A673 (cell line): Measurements from ENCODE around the gene ZSCAN5C. TPM values are rescaled to one million over a fixed set of nuclear protein-coding genes. Genes with fewer than 3 reads are reported as not detected.

Experiments
- BruUV-seq: library from RNA; stranded (reverse); fragments of 400-500 nt; replicated peaks from 2 replicates; lab custom pipeline; 2021; lab: Mats Ljungman, UMichigan
- CTCF ChIA-PET: fragments of 300-600 bp; sonication (Branson Sonifier 250); formaldehyde crosslinking; loops from one replicate; lab custom pipeline; 2022; ENCODE audit warnings: antibody characterized with exemption; lab: Charles Lee
- POLR2A ChIA-PET: fragments of 300-600 bp; sonication (Branson Sonifier 250); formaldehyde crosslinking; loops from one replicate; lab custom pipeline; 2022; ENCODE audit warnings: antibody characterized with exemption; ENCODE audit not compliant: low non-redundant PET; lab: Charles Lee
- DNase-seq: peaks from one replicate; pipeline ENCODE4 v3.0.0-alpha.2; 2015; ENCODE audit warnings: low spot score
- H3K27ac ChIP-seq: fragments of 200-600 bp; sonication (generic); 2 replicates; pipeline ENCODE4 v1.5.1; 2016; ENCODE audit warnings: mixed run types, low read depth, mild to moderate bottlenecking, mixed read lengths, antibody characterized with exemption, low read length; ENCODE audit not compliant: poor library complexity, severe bottlenecking
- H3K27me3 ChIP-seq: fragments of 200-600 bp; sonication (generic); replicated peaks from 2 replicates; pipeline ENCODE4 v1.6.1; 2017; ENCODE audit warnings: mixed run types, low read depth, mild to moderate bottlenecking, mixed read lengths, antibody characterized with exemption, low read length; ENCODE audit not compliant: insufficient read depth, poor library complexity
- H3K36me3 ChIP-seq: fragments of 200-600 bp; sonication (generic); 2 replicates; pipeline ENCODE4 v1.6.1; 2016; ENCODE audit warnings: mixed run types, mild to moderate bottlenecking, mixed read lengths, antibody characterized with exemption, low read length; ENCODE audit not compliant: insufficient read depth, poor library complexity, severe bottlenecking
- H3K4me1 ChIP-seq: fragments of 200-600 bp; sonication (generic); 2 replicates; pipeline ENCODE4 v1.6.1; 2017; ENCODE audit warnings: mixed run types, mild to moderate bottlenecking, mixed read lengths, antibody characterized with exemption, low read length; ENCODE audit not compliant: insufficient read depth, poor library complexity, severe bottlenecking
- H3K4me3 ChIP-seq: fragments of 200-600 bp; sonication (generic); 2 replicates; pipeline ENCODE4 v1.5.1; 2016; ENCODE audit warnings: low read depth, mixed run types, mild to moderate bottlenecking, mixed read lengths, low read length; ENCODE audit not compliant: poor library complexity, severe bottlenecking
- H3K9me3 ChIP-seq: fragments of 200-600 bp; sonication (generic); 2 replicates; pipeline ENCODE4 v1.6.1; 2016; ENCODE audit warnings: mixed run types, low read depth, mild to moderate bottlenecking, mixed read lengths, antibody characterized with exemption, low read length; ENCODE audit not compliant: poor library complexity, severe bottlenecking
- CTCF ChIP-seq: fragments of 300-800, 200-600 bp; sonication (generic); conservative IDR thresholded peaks from 2 replicates; pipeline ENCODE4 v1.5.1; 2017; ENCODE audit warnings: low read depth, mild to moderate bottlenecking, antibody characterized with exemption, low read length, moderate library complexity, mixed read lengths
- EZH2 ChIP-seq: fragments of 200-600 bp; sonication (generic); IDR thresholded peaks from 2 replicates; pipeline ENCODE4 v1.6.1; 2017; ENCODE audit warnings: borderline replicate concordance, low read depth, mild to moderate bottlenecking, mixed read lengths, antibody characterized with exemption, low read length; ENCODE audit not compliant: poor library complexity, severe bottlenecking
- intact Hi-C: fragments of 100-400 bp; cut with micrococcal nuclease; formaldehyde crosslinking; loops from one replicate; pipeline ENCODE4 v1.10.0; 2022; ENCODE audit not compliant: unreplicated experiment
- total RNA-seq: library from RNA; stranded (reverse); gene quantifications from 2 replicates; pipeline ENCODE4 v1.2.3, GENCODE V29; 2021

ZSCAN5C gene
- total RNA-seq, 1 experiment from 2014 or later, result not detected

- CTCF ChIA-PET, result no interaction called here
- no peaks in the 10 kb centered on the region for H3K9me3 ChIP-seq
- H3K4me1 ChIP-seq, result no peaks in the 10 kb centered on the region
- intact Hi-C loops, result no loop called here
- TF ChIP-seq EZH2 (no peak), CTCF (no peak)
- POLR2A ChIA-PET, result no interaction called here
- BruUV-seq, result no TSS peak
- peaks cover 15% of the 10 kb centered on the region for H3K36me3 ChIP-seq
- no peak overlapping the region for H3K27ac ChIP-seq
- no peak for DNase-seq
- H3K4me3 ChIP-seq, result no peak overlapping the region
- no peaks in the 10 kb centered on the region for H3K27me3 ChIP-seq
Observed at GRCh38 chr19:56159009-56159559, 43.0 kb upstream of the ZSCAN5C start.

GRCh38 chr19:56159622-56160271 is 42.3 kb upstream of the ZSCAN5C start:
- ChIA-PET POLR2A (no interaction called here), CTCF (no interaction called here)
- no peak for DNase-seq
- H3K4me3 ChIP-seq, result no peak overlapping the region
- TF ChIP-seq CTCF (no peak), EZH2 (no peak)
- BruUV-seq, result no TSS peak
- peaks cover 15% of the 10 kb centered on the region for H3K36me3 ChIP-seq
- H3K9me3 ChIP-seq, result no peaks in the 10 kb centered on the region
- H3K27me3 ChIP-seq, result no peaks in the 10 kb centered on the region
- H3K4me1 ChIP-seq, result no peaks in the 10 kb centered on the region
- intact Hi-C loops, result no loop called here
- no peak overlapping the region for H3K27ac ChIP-seq

GRCh38 chr19:56161534-56161933 is 40.5 kb upstream of the ZSCAN5C start:
- no peak overlapping the region for H3K4me3 ChIP-seq
- CTCF ChIA-PET, result no interaction called here
- peaks cover 8% of the 10 kb centered on the region for H3K36me3 ChIP-seq
- BruUV-seq, result no TSS peak
- no peaks in the 10 kb centered on the region for H3K4me1 ChIP-seq
- POLR2A ChIA-PET, result interaction anchor here (0.6 kb wide), 1 partner anchor 41 kb away, joined by 3 read pairs; no protein-coding TSS in a partner anchor
- TF ChIP-seq EZH2 (no peak), CTCF (no peak)
- intact Hi-C loops, result no loop called here
- no peaks in the 10 kb centered on the region for H3K27me3 ChIP-seq
- no peaks in the 10 kb centered on the region for H3K9me3 ChIP-seq
- no peak overlapping the region for H3K27ac ChIP-seq
- no peak for DNase-seq
